GM04504 (cell line): ENCODE measurements around the gene LIN52.

ENCODE experiments used
- DNase-seq: peaks from one replicate; pipeline ENCODE4 v3.0.0-alpha.2; 2012; ENCODE audit warnings: low read depth

Gene LIN52

DNA sequence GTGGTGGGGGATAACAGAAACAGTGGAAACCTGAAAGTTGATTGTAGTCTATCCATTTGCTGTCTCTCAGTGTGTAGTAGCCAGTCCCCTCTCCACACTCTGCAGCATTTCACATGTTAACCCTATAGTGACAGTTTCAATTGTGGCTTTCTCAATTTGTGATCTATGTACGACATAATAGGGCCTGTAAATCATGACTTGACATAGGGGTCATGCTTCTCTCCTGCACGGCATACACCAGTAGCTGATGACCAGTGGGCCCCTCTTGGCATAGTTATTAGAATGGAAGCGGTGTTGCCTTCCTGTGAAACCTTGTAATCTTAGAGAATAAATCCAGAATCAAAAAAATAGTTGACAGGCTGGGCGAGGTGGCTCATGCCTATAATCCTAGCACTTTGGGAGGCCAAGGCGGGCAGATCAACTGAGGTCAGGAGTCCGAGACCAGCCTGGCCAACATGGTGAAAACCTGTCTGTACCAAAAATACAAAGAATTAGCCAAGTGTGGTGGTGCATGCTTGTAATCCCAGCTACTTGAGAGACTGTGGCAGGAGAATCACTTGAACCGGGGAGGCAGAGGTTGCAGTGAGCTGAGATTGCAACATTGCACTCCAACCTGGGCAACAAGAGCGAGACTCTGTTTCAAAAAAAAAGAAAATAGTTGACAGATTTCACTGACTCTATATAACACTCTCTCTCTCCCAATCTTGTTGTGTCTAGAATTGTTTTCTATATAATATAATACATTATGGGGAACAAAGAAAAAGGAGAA is 109.9 kb downstream of the LIN52 start:
- DNase-seq = no peak

DNA sequence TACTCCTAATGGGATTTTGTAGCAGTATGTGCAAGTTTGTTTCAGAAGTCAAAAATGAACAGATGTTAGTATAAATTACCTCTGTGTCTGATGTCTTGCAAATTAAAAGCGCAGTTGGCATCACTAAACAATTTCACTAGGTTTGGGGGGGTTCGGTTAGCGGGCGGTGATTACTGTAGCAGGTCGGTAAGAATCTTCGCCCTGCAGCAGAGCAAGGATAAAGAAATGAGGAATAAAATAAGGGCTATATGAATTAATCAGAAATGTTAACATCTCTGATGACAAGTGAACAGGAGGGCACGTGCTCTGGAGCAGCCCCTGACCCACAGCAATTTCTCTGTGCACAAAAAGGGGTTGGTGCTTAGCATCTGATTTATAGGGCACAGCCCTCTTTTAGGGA is 110.9 kb downstream of the LIN52 start:
- no peak for DNase-seq

DNA sequence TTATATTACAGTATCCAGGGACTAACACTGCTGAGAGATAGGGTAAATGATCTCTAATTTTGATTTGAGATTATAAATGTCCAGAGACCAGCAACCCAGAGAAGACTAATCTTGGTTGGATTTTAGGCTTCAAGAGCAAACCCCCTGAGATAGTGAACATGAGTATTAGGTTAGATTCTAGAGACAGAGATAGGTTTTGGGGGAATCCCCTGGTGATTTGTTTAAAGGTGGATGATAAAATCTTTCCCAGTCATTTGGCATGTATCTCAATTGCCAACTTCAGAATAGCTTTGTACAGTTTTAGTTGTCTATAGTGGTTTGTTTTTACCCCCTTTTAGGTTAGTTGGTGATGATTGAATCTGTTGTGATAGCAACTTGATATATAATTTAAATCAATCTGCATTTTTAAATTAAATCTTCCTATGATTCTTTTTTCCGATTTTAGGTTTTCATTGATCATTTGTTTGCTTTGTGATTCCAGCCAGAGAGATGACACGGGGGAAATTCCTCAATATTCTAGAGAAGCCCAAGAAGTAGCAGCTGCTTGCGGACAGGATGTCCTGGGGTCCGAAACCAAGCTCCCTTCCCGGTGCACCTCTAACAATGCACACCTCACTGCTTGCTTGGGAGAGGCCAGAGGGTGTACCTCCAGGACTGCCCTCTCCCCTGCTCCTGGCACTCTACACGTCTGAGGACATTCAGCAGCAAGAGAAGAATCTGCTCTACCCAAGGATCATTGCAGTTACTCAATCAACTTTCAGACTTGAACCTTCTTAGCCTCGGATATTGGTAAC is 113.9 kb downstream of the LIN52 start:
- DNase-seq = no peak

DNA sequence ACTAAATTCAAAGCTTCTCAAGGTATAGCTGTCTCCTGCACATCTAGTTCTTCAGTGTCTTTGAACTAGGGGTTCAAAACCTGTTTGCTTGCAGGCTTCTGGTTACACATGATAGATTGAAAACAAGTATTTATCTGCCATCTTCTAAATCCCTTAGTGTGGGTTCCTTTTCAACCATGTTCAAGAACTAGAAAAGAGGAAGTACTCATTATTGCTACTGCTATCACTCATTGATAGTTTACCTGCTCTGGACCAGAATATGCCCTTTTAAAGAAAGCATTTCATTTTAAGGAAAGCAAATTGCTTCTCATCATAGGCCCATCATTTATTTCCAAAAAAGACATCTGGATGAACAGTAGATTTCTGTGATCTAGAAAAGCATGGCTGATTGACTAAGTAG is 117.4 kb downstream of the LIN52 start:
- no peak for DNase-seq

DNA sequence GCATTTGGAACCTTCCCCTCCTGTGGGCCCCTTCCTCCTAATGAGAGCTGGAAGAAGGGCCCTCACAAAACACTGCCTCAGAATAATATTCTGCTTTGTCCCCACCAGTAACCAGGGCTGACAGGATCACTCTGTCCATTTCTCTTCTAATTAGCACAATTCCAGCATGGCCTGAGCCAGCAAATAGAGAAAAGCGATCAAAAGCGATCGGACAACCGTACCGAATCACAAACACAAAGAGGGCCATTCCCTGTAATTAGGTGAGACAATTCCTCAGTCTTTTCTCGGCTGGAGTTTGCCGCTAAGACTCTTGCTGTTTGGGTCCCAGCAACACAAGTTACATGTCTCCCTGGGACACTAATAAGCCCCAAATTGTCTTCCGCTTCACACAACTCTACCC is 118.9 kb downstream of the LIN52 start:
- DNase-seq = no peak

DNA sequence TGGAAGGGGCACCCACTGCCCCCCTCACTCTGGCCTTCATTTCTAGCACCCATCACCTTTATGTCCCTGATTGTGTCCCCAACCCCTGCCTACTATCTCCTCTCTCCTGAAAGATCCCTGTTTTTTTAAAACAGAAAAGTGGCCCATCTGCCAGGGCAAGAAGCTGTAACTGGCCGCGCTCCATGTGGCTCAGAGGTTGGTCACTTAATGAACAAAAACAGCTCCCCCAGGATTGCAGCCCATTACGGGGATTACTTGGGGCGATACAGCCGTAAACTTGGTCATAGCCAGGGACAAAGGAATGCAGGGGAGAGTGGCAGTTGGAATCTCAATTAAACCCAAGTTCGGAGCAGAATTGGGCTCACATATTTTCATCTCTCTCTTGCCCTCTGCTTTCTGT is 119.7 kb downstream of the LIN52 start:
- DNase-seq = no peak

DNA sequence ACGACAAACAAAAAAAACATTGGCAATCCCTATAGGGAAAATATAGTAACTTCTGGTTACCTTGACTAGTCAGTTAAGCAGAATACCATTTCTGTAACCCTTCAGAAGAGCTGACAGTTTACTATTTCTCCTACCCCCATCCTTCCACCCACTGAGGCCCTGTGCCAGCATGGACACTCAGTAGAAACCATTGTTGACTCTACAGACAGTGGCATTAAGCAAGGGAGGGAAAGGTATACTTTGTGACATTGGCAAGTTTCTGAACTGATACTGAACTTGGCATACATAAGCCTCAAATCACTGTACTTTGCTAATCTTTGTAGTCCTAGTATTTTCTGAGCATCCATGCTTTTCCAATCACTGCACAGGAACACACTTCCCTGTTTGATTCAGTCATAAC is 121.1 kb downstream of the LIN52 start:
- DNase-seq = no peak

DNA sequence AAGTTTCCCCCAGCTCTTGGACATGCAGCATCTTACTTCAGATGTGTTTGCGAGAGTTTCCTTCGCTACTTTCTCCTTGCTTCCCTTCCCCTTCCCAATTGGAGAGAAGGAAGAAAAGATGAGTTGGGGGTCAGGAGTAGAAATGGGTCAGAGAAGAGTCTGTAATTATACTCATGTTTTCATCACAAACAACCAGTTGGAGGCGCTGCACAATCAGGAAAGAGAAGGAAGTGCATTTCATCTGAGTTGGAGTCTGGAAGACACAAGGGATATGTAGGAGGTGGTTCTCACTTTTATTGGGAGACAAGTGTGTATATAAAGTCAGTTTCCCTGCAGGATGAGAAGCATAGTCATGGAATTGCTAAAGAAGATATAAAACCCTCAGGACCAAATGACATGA is 123.2 kb downstream of the LIN52 start:
- no peak for DNase-seq

DNA sequence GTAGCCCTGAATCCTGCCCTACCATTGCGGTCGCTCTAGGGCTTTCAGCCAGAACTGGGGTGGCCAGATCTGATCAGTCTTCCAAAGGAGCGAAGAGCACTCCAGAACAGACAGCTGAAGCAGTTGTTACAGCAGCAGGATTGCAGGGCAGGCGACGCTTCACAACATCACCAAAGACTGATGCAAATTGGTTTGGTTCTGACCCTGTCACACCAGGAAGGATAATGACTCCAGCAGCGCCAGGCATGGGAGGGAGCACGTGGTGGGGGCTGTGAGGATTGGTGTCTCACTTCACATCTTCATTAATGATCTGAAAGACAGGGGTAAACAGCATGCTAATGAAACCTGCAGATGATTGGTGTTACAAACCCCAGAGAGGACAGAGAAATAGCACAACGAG is 123.9 kb downstream of the LIN52 start:
- no peak for DNase-seq

DNA sequence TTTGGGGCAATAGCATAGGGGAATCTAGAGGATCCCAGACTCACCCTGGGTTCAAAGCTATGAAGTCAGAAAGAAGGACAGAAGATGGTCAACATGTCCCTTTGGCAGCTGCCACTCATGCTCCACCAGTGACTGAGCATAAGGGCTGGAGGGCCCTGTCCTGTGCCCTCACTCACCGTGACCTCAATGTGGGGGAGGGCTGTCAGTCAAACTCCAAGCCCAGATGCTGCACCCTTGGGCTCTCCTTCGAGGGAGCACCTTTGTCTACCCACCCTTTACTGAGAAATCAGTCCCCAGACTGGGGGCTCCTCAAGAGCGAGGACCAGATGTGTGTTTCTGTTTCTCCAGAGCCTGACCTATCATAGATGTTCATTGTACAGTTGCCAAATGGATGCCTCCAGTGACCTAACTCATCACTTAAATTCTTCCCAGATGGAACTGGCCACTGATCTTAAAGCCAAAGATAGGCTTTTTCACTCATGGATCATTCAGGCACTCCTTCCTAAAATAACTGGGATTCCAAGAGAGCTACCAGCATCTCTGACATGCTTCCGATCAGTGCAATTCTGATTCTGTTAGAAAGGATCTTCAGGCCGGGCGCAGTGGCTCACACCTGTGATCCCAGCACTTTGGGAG is 127.3 kb downstream of the LIN52 start:
- peak; percentile 4 for DNase-seq

DNA sequence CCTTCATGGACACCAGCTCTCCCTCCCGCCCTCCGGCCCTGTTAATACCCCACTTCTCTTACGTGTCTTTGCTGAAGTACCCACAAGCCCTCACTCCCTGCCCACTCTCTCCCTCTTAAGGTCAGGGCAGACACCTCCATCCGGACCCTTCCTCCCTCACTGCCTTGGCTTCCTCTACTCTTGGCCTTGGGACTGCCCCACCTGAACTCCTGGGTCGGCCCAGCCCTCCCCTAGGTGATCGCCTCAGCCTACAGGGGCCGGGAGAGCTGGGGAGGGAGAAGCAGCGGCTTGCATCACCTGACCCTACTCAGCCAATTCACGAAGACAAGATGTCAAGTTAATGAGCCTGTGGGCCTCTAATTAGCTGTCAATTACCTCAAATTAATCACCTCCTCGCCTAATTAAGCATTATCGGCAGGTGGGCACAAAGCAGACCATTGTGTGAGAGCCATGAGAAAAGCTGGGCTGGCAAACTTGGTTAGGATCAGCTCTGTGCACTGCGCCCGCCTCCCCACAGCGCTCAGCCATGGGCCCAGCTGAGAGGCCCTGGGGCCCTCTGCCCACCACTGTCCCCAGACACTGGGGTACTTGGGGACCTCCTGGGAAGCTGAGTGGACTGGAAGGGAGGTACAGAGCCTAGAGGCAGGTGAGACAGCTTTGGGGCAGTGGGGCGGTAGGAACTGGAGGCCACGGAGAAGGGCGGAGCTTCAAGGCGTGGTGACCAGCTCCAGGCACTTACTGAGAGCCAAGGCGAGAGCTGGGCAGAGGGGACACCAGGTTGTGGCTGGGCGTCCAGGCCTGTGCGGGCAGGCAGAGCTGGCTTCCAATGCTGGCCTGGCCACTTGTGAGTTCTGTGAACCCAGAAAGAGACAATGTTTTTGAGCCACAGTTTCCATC is 129.4 kb downstream of the LIN52 start:
- no peak for DNase-seq

DNA sequence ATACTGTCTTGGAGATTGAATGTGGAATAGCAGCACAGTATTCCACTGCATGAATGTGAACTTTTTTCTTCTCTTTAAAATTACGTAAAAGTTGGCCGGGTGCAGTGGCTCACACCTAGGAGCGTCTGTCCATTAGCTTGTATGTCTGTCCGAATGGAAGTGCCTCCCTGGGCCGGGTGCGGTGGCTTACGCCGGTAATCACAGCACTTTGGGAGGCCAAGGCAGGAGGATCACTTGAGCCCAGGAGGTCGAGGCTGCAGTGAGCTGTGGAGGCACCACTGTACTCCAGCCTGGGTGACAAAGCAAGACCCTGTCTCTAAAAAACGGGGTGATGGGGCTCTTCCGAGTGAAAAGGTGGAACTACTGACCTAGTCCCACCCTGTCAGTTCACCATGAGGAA is 131.9 kb downstream of the LIN52 start:
- no peak for DNase-seq

DNA sequence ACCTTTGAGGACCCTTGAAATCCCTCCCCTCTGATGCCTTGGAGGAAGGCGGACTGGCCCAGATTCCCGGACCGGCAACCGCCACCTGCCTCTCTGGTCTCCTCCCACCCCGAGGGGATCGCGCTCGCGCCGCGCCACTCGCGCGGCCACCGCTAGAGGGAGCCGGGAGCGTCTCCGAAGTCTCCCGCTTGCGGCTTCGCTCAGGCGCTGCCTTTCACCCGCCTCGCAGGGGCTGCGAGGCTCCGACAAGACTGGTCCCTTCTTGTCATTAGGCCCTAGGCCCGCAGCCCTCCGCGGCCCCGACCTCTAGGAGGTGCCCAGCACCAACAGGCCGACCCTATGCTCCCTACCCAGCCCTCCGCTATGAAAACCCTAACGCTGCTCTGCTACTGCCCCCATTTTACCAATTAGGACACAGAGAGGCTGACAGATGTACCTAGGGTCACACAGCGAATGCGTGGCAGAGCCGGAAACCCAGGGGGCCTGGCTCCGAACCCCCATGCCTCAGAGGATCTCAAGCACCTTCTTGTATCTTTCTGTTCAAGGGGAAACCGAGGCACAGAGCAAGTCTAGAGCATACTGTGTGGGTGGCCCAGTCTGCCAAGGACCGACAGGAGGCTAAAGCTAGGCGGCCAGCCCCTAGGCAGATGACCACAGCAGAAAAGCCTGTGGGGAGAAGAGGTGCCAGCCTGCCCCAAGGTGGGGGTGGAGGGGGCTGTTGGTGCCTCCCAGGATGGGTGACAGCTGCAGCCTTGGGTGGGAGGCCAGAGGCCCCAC is 133.1 kb downstream of the LIN52 start:
- no peak for DNase-seq

DNA sequence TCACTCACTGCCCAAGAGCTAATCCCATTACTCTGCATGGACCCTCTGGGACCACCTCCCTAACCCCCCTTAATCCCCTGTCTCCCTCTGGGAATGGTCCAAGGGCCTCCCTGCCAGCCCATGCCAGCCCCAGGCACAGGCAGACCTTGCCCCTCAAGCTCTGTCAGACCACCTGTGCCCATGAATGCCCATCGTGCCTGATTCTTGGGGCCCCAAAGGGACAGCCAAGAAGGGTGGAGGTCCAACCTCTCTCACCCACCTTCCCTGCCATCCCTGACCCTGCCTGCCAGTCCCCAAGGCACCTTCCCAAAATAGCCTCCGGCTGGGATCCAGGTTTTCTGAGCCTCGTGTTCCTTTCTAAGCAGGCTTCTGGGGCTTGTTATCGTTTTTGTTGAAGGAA is 133.7 kb downstream of the LIN52 start:
- no peak for DNase-seq

DNA sequence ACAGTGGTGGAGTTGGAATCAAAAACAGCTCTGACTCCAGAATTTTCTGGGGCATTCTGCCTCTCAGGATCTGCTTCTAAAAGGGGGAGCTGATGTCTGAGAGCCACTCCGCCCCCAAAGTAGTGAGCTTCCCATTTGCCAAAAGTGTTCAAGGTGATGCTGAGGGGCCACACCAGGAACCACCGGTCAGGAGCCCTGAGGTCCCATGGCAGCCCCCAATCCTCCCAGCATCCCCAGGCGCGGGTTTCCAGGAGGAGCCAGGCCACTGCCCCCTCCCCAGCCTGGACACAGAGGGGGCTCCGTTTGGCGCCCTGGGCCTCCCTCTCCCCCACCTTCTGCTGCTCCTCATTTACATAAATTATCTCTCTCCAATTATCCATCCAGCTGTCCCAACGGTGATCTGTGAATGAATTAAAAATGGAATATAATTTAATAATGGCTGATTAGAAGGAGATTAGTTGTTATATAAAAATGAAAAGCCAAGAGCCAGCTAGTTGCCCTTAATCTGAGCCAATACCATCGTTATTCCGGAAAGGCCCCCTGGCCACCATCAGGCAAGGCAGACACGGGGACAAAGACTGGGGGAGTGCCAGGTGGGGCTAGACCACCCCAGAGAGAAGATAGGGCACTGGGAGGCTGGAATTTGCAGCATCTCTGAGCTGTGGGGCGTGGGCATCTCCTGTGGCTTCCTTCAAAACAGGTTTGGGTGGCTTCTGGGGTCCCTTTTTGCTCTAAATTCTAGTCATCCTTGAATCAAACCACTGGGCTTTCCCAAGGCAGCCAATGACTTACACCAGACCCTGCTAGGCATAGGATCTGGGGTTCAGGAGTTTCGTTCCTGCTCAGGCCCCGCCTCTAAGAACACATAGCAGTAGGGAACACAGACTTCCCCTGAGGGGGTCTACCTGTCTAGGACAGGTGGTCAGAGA is 134.8 kb downstream of the LIN52 start:
- no peak for DNase-seq

DNA sequence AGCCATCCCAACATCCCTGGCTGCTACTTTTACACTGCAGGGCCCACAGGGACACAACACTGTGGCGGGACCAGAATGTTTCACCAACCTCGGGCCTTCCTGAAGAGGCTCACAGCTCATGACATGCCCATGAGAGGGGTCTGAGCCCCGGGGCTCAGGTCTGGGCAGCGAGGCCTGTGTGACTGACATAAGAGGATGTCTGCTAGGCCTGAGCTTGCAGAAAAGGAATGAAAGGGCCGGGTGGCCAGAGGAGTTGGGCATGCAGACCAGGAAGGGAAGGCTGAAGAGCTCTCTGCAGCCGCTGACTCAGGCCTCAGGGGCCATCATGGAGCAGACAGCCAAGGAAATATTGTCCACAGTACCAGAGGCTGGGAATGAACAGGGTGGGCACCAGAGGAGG is 136.2 kb downstream of the LIN52 start:
- no peak for DNase-seq

DNA sequence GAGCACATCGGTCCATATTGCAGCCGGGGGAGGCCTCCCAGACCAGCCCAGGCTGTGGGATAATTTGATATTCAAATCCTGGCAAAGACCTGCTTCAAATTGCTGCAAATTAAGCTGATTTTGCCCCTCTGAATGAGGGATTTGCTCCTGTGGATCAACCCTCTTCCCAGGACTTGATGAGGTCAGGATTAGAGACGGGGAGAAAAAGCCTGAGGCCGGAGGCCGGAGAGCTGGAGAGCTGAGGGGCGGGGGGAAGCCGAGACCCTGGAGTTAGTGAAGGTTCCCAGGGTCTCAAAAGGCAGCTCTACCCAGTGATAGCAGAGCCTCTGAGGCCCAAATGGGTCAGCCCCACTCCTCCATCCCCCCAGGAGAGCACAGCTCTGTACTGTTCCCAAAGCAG is 137.0 kb downstream of the LIN52 start:
- no peak for DNase-seq

DNA sequence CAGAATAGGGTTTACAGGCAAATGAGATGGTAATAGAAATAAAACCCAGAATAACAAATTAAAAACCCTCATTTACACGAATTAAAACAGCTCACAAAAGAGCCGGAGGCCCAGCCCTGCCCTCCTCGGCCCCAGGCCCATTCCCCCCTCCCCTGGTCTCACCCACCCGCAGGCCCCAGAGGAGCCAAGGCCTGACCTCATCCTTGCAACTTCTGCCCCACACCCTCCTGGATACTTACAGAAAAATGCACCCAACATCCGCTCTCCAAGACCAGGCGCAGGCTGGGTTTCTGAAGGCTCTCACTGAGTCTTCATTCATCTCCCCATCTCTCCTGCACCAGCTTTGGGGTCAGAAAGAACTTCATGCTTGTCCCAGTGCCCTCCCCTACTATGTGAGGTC is 138.3 kb downstream of the LIN52 start:
- no peak for DNase-seq

DNA sequence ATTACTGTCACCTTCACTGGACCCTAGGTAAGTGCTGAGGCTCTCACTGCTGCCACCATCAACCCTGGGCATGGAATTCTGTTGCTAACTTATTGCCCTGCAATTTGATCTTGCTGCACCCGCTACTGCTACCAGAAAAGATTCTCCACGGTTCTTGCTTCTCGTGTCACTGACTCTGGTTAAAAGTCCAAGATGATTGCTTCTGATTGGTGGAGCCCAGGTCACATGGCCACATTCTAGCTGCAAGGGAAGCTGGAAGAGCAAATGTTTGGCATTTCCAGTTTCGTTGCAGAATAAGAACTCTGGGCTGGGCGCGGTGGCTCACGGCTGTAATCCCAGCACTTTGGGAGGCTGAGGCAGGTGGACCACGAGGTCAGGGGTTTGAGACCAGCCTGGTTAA is 147.0 kb downstream of the LIN52 start:
- DNase-seq = no peak

DNA sequence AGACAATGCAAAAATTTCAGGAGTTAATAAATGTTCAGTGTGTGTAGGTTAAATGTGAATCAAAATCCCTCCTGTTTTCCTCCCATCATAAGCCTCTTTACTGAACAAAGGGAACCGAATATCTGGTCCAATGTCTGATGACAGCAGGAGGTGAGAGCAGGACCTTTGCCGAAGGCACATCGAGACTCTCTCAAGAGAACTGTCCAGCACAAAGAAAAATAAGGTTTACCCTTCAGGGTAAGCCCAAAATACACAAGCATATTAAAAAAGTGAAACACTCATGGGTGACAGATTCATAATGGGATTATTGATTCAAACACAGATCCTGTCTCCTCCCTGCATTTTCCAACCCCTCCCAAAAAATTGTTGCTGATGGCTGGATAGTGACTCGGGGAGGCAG is 150.3 kb downstream of the LIN52 start:
- no peak for DNase-seq
